Measurements from ENCODE around the gene COL23A1.
"Not testable (repeated sequence)": the region's sequence is repeated elsewhere in the genome, so short reads cannot be mapped to it uniquely, and the experiment has no call there.

COL23A1 gene

GRCh38 chr5:178589180-178590140, 733 bp downstream of the COL23A1 start:
- DNase-seq (ENCODE audit: extremely low spot score, insufficient read length, low read depth) = no peak
- no peak for FAIRE-seq

GRCh38 chr5:178588769-178589168, 1.4 kb downstream of the COL23A1 start:
- FAIRE-seq = no peak
- no peak for DNase-seq (ENCODE audit: extremely low spot score, insufficient read length, low read depth)

- FAIRE-seq = no peak
- DNase-seq (ENCODE audit: extremely low spot score, insufficient read length, low read depth) = no peak
Observed at GRCh38 chr5:178587763-178588611, 2.2 kb downstream of the COL23A1 start.

GRCh38 chr5:178586396-178586795, 3.8 kb downstream of the COL23A1 start:
- DNase-seq (ENCODE audit: extremely low spot score, insufficient read length, low read depth) (no peak), FAIRE-seq (no peak)

- FAIRE-seq; DNase-seq (ENCODE audit: extremely low spot score, insufficient read length, low read depth): not testable (repeated sequence)
Observed at GRCh38 chr5:178585421-178585820, 4.8 kb downstream of the COL23A1 start.

- FAIRE-seq (no peak), DNase-seq (ENCODE audit: extremely low spot score, insufficient read length, low read depth) (no peak)
Observed at GRCh38 chr5:178583279-178583678, 6.9 kb downstream of the COL23A1 start.

GRCh38 chr5:178582291-178582690, 7.9 kb downstream of the COL23A1 start:
- FAIRE-seq = no peak
- DNase-seq (ENCODE audit: extremely low spot score, insufficient read length, low read depth) = no peak

- FAIRE-seq (no peak), DNase-seq (ENCODE audit: extremely low spot score, insufficient read length, low read depth) (no peak)
Observed at GRCh38 chr5:178581621-178582020, 8.6 kb downstream of the COL23A1 start.

- FAIRE-seq = no peak
Observed at GRCh38 chr5:178580271-178580955, 9.8 kb downstream of the COL23A1 start.

GRCh38 chr5:178577944-178578343, 12.2 kb downstream of the COL23A1 start:
- DNase-seq (ENCODE audit: extremely low spot score, insufficient read length, low read depth) (no peak), FAIRE-seq (no peak)

More at GRCh38 chr5:178580271-178580955, 9.8 kb downstream of the COL23A1 start:
- DNase-seq (ENCODE audit: extremely low spot score, insufficient read length, low read depth) = no peak

- FAIRE-seq (no peak), DNase-seq (ENCODE audit: extremely low spot score, insufficient read length, low read depth) (no peak)
Observed at GRCh38 chr5:178577376-178577839, 12.8 kb downstream of the COL23A1 start.

- DNase-seq (ENCODE audit: extremely low spot score, insufficient read length, low read depth) (no peak), FAIRE-seq (no peak)
Observed at GRCh38 chr5:178576591-178577351, 13.4 kb downstream of the COL23A1 start.

- DNase-seq (ENCODE audit: extremely low spot score, insufficient read length, low read depth) (no peak), FAIRE-seq (no peak)
Observed at GRCh38 chr5:178573216-178573615, 17.0 kb downstream of the COL23A1 start.

GRCh38 chr5:178572617-178573016, 17.6 kb downstream of the COL23A1 start:
- FAIRE-seq = no peak
- DNase-seq (ENCODE audit: extremely low spot score, insufficient read length, low read depth) = no peak

- DNase-seq (ENCODE audit: extremely low spot score, insufficient read length, low read depth) (no peak), FAIRE-seq (no peak)
Observed at GRCh38 chr5:178569485-178569884, 20.7 kb downstream of the COL23A1 start.

GRCh38 chr5:178564811-178565550, 25.2 kb downstream of the COL23A1 start:
- FAIRE-seq (no peak), DNase-seq (ENCODE audit: extremely low spot score, insufficient read length, low read depth) (no peak)

- no peak for FAIRE-seq
Observed at GRCh38 chr5:178564397-178564796, 25.8 kb downstream of the COL23A1 start.

GRCh38 chr5:178563621-178564020, 26.6 kb downstream of the COL23A1 start:
- no peak for DNase-seq (ENCODE audit: extremely low spot score, insufficient read length, low read depth)
- no peak for FAIRE-seq

More at GRCh38 chr5:178564397-178564796, 25.8 kb downstream of the COL23A1 start:
- DNase-seq (ENCODE audit: extremely low spot score, insufficient read length, low read depth) = no peak

All from GM18507 (cell line).